Measurements from ENCODE around the gene WNK3.

- TF ChIP-seq, protein P1, sequence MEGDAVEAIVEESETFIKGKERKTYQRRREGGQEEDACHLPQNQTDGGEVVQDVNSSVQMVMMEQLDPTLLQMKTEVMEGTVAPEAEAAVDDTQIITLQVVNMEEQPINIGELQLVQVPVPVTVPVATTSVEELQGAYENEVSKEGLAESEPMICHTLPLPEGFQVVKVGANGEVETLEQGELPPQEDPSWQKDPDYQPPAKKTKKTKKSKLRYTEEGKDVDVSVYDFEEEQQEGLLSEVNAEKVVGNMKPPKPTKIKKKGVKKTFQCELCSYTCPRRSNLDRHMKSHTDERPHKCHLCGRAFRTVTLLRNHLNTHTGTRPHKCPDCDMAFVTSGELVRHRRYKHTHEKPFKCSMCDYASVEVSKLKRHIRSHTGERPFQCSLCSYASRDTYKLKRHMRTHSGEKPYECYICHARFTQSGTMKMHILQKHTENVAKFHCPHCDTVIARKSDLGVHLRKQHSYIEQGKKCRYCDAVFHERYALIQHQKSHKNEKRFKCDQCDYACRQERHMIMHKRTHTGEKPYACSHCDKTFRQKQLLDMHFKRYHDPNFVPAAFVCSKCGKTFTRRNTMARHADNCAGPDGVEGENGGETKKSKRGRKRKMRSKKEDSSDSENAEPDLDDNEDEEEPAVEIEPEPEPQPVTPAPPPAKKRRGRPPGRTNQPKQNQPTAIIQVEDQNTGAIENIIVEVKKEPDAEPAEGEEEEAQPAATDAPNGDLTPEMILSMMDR (IDR thresholded peaks at IDR 0.05): no peak
- TF ChIP-seq GABPA (IDR thresholded peaks at IDR 0.05; ENCODE audit: low read depth) (no peak), CHD2 (IDR thresholded peaks at IDR 0.05; ENCODE audit: low read length, partially characterized antibody) (no peak), ZBTB33 (IDR thresholded peaks at IDR 0.05; ENCODE audit: borderline replicate concordance, low read depth) (no peak), TEAD4 (IDR thresholded peaks at IDR 0.05; ENCODE audit: borderline replicate concordance, insufficient read depth) (no peak)
- TF ChIP-seq, protein P2, sequence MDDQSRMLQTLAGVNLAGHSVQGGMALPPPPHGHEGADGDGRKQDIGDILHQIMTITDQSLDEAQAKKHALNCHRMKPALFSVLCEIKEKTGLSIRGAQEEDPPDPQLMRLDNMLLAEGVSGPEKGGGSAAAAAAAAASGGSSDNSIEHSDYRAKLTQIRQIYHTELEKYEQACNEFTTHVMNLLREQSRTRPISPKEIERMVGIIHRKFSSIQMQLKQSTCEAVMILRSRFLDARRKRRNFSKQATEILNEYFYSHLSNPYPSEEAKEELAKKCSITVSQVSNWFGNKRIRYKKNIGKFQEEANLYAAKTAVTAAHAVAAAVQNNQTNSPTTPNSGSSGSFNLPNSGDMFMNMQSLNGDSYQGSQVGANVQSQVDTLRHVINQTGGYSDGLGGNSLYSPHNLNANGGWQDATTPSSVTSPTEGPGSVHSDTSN (IDR thresholded peaks at IDR 0.05): no peak
Measured at GRCh38 chrX:54173791-54174190, 184.1 kb downstream of the WNK3 start.
